Hepatocyte (in vitro differentiated cells): ENCODE data around the gene IGFBPL1. TPM values are rescaled to one million over a fixed set of nuclear protein-coding genes. Genes with fewer than 3 reads are reported as not detected.

ENCODE experiments used
- DNase-seq: peaks from one replicate; pipeline ENCODE4 v3.0.0-alpha.2; 2016; ENCODE audit warnings: low spot score
- H2AFZ ChIP-seq: fragments of 200-600 bp; sonication (generic); 2 replicates; pipeline ENCODE4 v1.6.0; 2016; ENCODE audit warnings: antibody characterized with exemption, mild to moderate bottlenecking
- H3K27ac ChIP-seq: fragments of 200-600 bp; sonication (generic); 2 replicates; pipeline ENCODE4 v1.5.1; 2016; ENCODE audit warnings: mild to moderate bottlenecking
- H3K27me3 ChIP-seq: fragments of 200-600 bp; sonication (generic); 2 replicates; pipeline ENCODE4 v1.6.1; 2016
- H3K36me3 ChIP-seq: fragments of 200-600 bp; sonication (generic); replicated peaks from 2 replicates; pipeline ENCODE4 v1.5.1; 2016; ENCODE audit warnings: low read depth; ENCODE audit not compliant: insufficient read depth
- H3K4me1 ChIP-seq: fragments of 200-600 bp; sonication (generic); 2 replicates; pipeline ENCODE4 v1.5.1; 2016; ENCODE audit warnings: mild to moderate bottlenecking, moderate library complexity; ENCODE audit not compliant: insufficient read depth
- H3K4me2 ChIP-seq: fragments of 200-600 bp; sonication (generic); 2 replicates; pipeline ENCODE4 v1.6.0; 2016
- H3K4me3 ChIP-seq: fragments of 200-600 bp; sonication (generic); 2 replicates; pipeline ENCODE4 v1.5.1; 2016; ENCODE audit warnings: mild to moderate bottlenecking
- H3K79me2 ChIP-seq: fragments of 200-600 bp; sonication (generic); 2 replicates; pipeline ENCODE4 v1.6.0; 2017; ENCODE audit warnings: mild to moderate bottlenecking
- H3K9me2 ChIP-seq: fragments of 200-600 bp; sonication (generic); replicated peaks from 2 replicates; pipeline ENCODE4 v1.6.0; 2017; ENCODE audit warnings: mild to moderate bottlenecking; ENCODE audit not compliant: insufficient read depth
- H3K9me3 ChIP-seq: fragments of 200-600 bp; sonication (generic); 2 replicates; pipeline ENCODE4 v1.5.1; 2016; ENCODE audit warnings: low read depth, mild to moderate bottlenecking
- H4K20me1 ChIP-seq: fragments of 200-600 bp; sonication (generic); 2 replicates; pipeline ENCODE4 v1.6.0; 2016; ENCODE audit warnings: mild to moderate bottlenecking; ENCODE audit not compliant: insufficient read depth, poor library complexity, severe bottlenecking
- EZH2 ChIP-seq: fragments of 200-600 bp; sonication (generic); IDR thresholded peaks from 2 replicates; pipeline ENCODE4 v1.6.1; 2016; ENCODE audit warnings: antibody characterized with exemption, mild to moderate bottlenecking, borderline replicate concordance
- EZH2phosphoT487 ChIP-seq: fragments of 200-600 bp; sonication (generic); IDR thresholded peaks from one replicate; pipeline ENCODE4 v1.6.1; 2018; ENCODE audit warnings: antibody characterized with exemption, mild to moderate bottlenecking, low read depth, moderate library complexity; ENCODE audit not compliant: unreplicated experiment, severe bottlenecking
- WGBS: methylation state at CpG from one replicate; pipeline ENCODE4 v1.1.6; 2016; ENCODE audit warnings: low lambda C conversion rate; ENCODE audit errors: missing lambda C conversion rate; 5-methylcytosine and 5-hydroxymethylcytosine counted together
- polyA plus RNA-seq: library from polyadenylated mRNA; unstranded; fragments of >200 nt; fragmentation: Nextera tagmentation; extraction: Ambion mirVana; gene quantifications from 2 replicates; pipeline ENCODE4 v1.2.1, GENCODE V29; 2016
- total RNA-seq: library from RNA; depleted of rRNA; stranded (reverse); fragments of >200 nt; gene quantifications from 2 replicates; pipeline ENCODE4 v1.2.3, GENCODE V29; 2014
- TF ChIP-seq, protein P1 (sequence below): fragments of 200-600 bp; sonication (generic); IDR thresholded peaks from 2 replicates; pipeline ENCODE4 v1.5.1; 2016; ENCODE audit warnings: antibody characterized with exemption, mild to moderate bottlenecking; ENCODE audit not compliant: poor library complexity

IGFBPL1 gene
- total and polyA plus RNA-seq, 2 experiments from 2014 or later: 2.5 to 9.8 TPM

DNA sequence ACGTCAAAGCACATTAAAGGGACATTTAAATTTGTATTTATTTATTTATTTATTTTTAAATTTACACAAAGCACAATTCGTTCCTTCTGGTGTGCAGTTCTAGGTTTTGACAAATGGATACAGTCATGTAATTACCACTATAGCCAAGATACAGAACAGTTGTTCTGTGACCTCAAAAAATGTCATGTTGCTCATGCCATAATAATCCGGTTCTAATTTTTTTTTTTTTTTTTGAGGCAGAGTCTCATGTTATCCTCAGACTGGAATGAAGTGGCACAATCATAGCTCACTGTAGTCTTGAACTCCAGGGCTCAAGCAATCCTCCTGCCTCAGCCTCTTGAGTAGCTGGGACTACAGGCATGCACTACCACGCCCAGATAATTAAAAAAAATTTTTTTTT lies 7.8 kb downstream of the IGFBPL1 start:
- no peak overlapping the region for H3K27ac ChIP-seq
- H4K20me1 ChIP-seq: no peaks in the 10 kb centered on the region
- H3K36me3 ChIP-seq: no peaks in the 10 kb centered on the region
- H3K9me2 ChIP-seq: no peaks in the 10 kb centered on the region
- TF ChIP-seq, protein P1, sequence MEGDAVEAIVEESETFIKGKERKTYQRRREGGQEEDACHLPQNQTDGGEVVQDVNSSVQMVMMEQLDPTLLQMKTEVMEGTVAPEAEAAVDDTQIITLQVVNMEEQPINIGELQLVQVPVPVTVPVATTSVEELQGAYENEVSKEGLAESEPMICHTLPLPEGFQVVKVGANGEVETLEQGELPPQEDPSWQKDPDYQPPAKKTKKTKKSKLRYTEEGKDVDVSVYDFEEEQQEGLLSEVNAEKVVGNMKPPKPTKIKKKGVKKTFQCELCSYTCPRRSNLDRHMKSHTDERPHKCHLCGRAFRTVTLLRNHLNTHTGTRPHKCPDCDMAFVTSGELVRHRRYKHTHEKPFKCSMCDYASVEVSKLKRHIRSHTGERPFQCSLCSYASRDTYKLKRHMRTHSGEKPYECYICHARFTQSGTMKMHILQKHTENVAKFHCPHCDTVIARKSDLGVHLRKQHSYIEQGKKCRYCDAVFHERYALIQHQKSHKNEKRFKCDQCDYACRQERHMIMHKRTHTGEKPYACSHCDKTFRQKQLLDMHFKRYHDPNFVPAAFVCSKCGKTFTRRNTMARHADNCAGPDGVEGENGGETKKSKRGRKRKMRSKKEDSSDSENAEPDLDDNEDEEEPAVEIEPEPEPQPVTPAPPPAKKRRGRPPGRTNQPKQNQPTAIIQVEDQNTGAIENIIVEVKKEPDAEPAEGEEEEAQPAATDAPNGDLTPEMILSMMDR: no peak
- TF ChIP-seq EZH2phosphoT487 (no peak), EZH2 (no peak)
- no peaks in the 10 kb centered on the region for H3K9me3 ChIP-seq
- DNase-seq: no peak
- no peaks in the 10 kb centered on the region for H3K4me1 ChIP-seq
- 77% methylated on average over 4 of the region's 4 CpGs for WGBS
- peaks cover 15% of the 10 kb centered on the region for H3K27me3 ChIP-seq
- H2AFZ ChIP-seq: no peak overlapping the region
- H3K79me2 ChIP-seq: no peaks in the 10 kb centered on the region
- H3K4me3 ChIP-seq: no peak overlapping the region
- no peak overlapping the region for H3K4me2 ChIP-seq

DNA sequence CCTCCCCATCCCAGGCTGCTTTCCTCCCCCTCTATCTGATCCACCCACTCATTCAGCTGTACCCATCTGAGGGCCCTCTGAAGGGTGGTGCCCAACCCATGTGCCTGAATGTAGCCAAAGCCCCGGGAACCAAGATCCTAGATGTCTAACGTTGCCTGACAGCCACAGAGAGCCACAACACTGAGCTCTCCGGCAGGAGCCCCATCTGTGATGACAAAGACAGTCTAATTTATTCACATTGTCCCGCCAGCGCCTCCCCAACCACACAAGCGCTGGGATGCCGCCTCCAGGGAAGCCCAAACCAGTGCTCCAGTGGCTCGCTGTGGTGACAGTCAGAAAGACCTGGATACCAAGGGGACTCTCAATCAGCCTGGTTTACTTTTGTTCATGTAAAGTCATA lies 8.4 kb downstream of the IGFBPL1 start:
- no peaks in the 10 kb centered on the region for H4K20me1 ChIP-seq
- H3K27me3 ChIP-seq: peaks cover 17% of the 10 kb centered on the region
- H3K4me2 ChIP-seq: no peak overlapping the region
- TF ChIP-seq, protein P1: no peak
- no peak for TF ChIP-seq EZH2phosphoT487
- TF ChIP-seq EZH2: no peak
- no peaks in the 10 kb centered on the region for H3K9me3 ChIP-seq
- no peaks in the 10 kb centered on the region for H3K9me2 ChIP-seq
- no peak overlapping the region for H3K4me3 ChIP-seq
- WGBS: 84% methylated on average over 8 of the region's 8 CpGs
- no peak for DNase-seq
- H3K79me2 ChIP-seq: no peaks in the 10 kb centered on the region
- no peak overlapping the region for H3K27ac ChIP-seq
- H3K4me1 ChIP-seq: no peaks in the 10 kb centered on the region
- H2AFZ ChIP-seq: no peak overlapping the region
- no peaks in the 10 kb centered on the region for H3K36me3 ChIP-seq

DNA sequence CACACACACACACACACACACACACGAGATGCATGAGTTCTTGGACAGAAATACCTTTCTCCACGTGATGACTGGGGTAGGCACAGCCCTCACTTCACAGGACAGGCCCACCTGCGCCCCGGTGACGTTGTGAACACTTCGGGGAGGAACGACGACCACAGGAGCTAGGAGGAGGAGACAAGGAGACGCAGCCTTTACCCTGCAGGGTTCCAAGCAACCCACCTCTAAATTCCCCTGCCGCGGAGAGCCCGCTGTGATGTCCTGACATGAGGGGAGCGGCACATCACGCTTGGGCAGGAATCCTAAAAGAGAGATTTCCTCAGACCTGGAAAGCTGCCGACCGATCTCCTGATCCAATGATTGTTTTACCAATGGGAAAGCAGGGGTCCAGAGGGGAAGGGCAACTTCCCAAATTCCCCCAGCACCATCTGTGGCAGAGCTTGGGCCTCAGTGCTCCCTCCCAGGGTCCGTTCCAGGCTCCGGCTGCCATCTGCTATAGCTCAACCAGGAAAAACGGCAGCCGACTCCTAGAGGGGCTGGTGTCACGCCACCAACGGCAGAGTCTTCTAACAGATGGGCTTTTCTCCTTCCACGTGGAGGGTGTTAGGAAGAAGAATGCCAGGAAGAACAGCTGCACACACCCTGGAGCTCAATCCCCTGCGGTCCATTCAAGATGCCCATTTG lies 10.1 kb downstream of the IGFBPL1 start:
- H4K20me1 ChIP-seq: no peaks in the 10 kb centered on the region
- no peak for DNase-seq

More for the DNA sequence above, 10.1 kb downstream of the IGFBPL1 start:
- Histone ChIP-seq H3K27ac (no peak overlapping the region), H3K4me2 (no peak overlapping the region), H3K79me2 (no peaks in the 10 kb centered on the region), H3K36me3 (no peaks in the 10 kb centered on the region), H3K9me3 (no peaks in the 10 kb centered on the region), H3K4me3 (no peak overlapping the region), H2AFZ (no peak overlapping the region), H3K4me1 (no peaks in the 10 kb centered on the region), H3K27me3 (peaks cover 14% of the 10 kb centered on the region), H3K9me2 (no peaks in the 10 kb centered on the region)
- TF ChIP-seq, protein P1: no peak
- no peak for TF ChIP-seq EZH2
- TF ChIP-seq EZH2phosphoT487: no peak
- WGBS: 80% methylated on average over 24 of the region's 24 CpGs
